Mesothelial cell of epicardium (in vitro differentiated cells): ENCODE results near the gene DMD. TPM values are rescaled to one million over a fixed set of nuclear protein-coding genes. Genes with fewer than 3 reads are reported as not detected.

ENCODE experiments used
- DNase-seq, 2 experiments: peaks; one replicate each; pipeline ENCODE4 v3.0.0; 2021; ENCODE audit warnings: low spot score in 2 of 2; ENCODE audit not compliant: unreplicated experiment in 2 of 2
- H3K27ac Mint-ChIP-seq: 2 replicates; pipeline ENCODE4 v1.8.0; 2021; ENCODE audit warnings: mixed read lengths
- H3K27me3 Mint-ChIP-seq: 2 replicates; pipeline ENCODE4 v1.8.0; 2021; ENCODE audit warnings: low read depth, mixed read lengths
- H3K36me3 Mint-ChIP-seq: 2 replicates; pipeline ENCODE4 v1.8.0; 2021; ENCODE audit warnings: mixed read lengths
- H3K4me1 Mint-ChIP-seq: 2 replicates; pipeline ENCODE4 v1.8.0; 2021; ENCODE audit warnings: mixed read lengths
- H3K4me3 Mint-ChIP-seq: 2 replicates; pipeline ENCODE4 v1.8.0; 2021; ENCODE audit warnings: mild to moderate bottlenecking, moderate library complexity, mixed read lengths
- H3K9me3 Mint-ChIP-seq: 2 replicates; pipeline ENCODE4 v1.8.0; 2021; ENCODE audit warnings: mixed read lengths
- total RNA-seq: library from RNA; stranded (reverse); gene quantifications from 3 replicates; pipeline ENCODE4 v1.2.1, GENCODE V29; 2021
- TF ChIP-seq, protein P1 (sequence below): fragments of 200-600 bp; sonication (generic); IDR thresholded peaks from one replicate; pipeline ENCODE4 v1.5.0; 2021; ENCODE audit warnings: antibody characterized with exemption; ENCODE audit not compliant: unreplicated experiment

Gene DMD
- total RNA-seq, 1 donor from 2014 or later = 79.4 TPM

DNA sequence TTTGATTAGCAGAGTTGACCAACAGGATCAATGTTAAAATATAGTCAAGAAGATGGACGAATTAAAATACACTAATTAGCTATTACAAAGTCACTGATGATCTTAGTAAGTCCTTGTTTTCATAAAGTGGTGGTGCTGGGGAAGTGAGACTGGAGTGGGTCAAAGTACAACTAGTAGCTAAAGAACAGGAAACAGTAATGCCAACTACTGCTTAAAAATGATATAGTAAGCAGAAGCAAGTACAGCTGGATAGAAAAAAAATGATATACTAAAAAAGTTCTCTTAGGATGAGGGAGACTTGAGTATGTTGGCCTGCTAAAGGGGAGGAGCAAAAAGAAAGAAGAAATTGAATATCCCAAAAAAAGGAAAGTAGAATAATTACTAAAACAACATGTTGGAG, 1558.7 kb downstream of the DMD start:
- peaks cover 5% of the 10 kb centered on the region for H3K4me1 Mint-ChIP-seq
- DNase-seq = no peak
- H3K36me3 Mint-ChIP-seq = peaks cover 2% of the 10 kb centered on the region
- peaks cover 52% of the 10 kb centered on the region for H3K9me3 Mint-ChIP-seq
- H3K27ac Mint-ChIP-seq = no peak overlapping the region
- no peak overlapping the region for H3K4me3 Mint-ChIP-seq
- TF ChIP-seq, protein P1, sequence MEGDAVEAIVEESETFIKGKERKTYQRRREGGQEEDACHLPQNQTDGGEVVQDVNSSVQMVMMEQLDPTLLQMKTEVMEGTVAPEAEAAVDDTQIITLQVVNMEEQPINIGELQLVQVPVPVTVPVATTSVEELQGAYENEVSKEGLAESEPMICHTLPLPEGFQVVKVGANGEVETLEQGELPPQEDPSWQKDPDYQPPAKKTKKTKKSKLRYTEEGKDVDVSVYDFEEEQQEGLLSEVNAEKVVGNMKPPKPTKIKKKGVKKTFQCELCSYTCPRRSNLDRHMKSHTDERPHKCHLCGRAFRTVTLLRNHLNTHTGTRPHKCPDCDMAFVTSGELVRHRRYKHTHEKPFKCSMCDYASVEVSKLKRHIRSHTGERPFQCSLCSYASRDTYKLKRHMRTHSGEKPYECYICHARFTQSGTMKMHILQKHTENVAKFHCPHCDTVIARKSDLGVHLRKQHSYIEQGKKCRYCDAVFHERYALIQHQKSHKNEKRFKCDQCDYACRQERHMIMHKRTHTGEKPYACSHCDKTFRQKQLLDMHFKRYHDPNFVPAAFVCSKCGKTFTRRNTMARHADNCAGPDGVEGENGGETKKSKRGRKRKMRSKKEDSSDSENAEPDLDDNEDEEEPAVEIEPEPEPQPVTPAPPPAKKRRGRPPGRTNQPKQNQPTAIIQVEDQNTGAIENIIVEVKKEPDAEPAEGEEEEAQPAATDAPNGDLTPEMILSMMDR = no peak
- no peaks in the 10 kb centered on the region for H3K27me3 Mint-ChIP-seq

DNA sequence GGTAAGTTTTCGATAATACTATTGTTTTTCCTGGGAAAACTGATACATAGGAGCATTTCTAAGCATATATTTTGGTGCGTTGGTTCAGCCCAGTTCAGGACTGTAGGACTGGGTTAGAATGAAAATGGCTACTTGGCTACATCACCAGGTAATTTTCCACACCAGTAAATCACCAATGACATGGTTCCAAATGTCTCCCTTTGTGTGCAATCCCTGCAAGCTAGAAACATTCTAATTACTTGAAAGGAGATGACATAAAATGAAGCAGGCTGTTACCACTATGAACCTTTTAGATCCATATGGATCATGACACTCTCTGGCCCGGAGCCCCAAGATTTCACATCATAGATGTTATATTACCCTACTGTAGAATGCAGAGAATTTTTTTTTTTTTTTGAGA, 1562.1 kb downstream of the DMD start:
- H3K4me1 Mint-ChIP-seq = no peaks in the 10 kb centered on the region
- TF ChIP-seq, protein P1 = no peak
- no peak for DNase-seq
- H3K9me3 Mint-ChIP-seq = peaks cover 42% of the 10 kb centered on the region
- H3K4me3 Mint-ChIP-seq = no peak overlapping the region
- H3K36me3 Mint-ChIP-seq = no peaks in the 10 kb centered on the region
- no peaks in the 10 kb centered on the region for H3K27me3 Mint-ChIP-seq
- no peak overlapping the region for H3K27ac Mint-ChIP-seq

DNA sequence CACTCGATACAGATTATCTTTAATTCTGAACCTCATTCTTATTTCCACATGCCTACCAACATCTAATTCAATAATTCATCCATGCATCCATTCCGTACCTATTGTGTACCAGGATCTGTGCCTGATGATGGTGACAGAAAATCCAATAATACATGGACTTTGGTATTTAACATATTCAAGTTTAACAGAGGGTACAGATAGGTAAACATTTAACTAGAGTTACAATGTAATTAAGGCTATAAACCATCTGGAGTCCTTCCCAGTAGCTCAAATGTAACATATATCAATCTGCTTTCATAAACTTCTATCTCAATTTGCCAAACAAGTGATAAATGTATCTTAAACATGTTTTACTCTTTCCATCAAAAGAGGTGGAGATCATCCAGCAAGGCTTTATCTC, 1578.0 kb downstream of the DMD start:
- Mint-ChIP-seq H3K27me3 (no peaks in the 10 kb centered on the region), H3K9me3 (peaks cover 12% of the 10 kb centered on the region), H3K27ac (no peak overlapping the region), H3K4me1 (peaks cover 15% of the 10 kb centered on the region), H3K4me3 (no peak overlapping the region), H3K36me3 (no peaks in the 10 kb centered on the region)
- no peak for DNase-seq
- TF ChIP-seq, protein P1 = no peak

DNA sequence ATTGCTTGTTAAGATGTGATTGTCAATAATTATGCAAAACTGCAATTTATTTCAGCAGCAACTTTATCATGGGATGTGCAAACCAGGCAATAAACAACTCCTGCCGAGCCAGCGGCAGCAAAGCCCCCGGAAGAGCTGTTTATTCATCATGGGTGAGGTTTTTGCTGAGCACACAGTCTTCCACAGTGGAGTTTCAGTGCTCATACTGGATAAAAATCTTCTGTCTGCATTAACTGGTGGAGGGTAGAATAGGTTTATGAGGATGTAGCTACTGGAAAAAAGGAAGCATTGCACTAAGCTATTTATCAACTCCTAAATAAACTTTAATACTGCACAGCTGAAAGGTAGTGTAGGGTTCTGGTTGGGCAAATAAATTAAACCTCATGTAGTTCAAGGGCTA, 1582.2 kb downstream of the DMD start:
- Mint-ChIP-seq H3K27ac (no peak overlapping the region), H3K9me3 (peaks cover 17% of the 10 kb centered on the region), H3K27me3 (no peaks in the 10 kb centered on the region), H3K4me3 (no peak overlapping the region), H3K4me1 (peaks cover 15% of the 10 kb centered on the region), H3K36me3 (no peaks in the 10 kb centered on the region)
- TF ChIP-seq, protein P1 = no peak
- no peak for DNase-seq

DNA sequence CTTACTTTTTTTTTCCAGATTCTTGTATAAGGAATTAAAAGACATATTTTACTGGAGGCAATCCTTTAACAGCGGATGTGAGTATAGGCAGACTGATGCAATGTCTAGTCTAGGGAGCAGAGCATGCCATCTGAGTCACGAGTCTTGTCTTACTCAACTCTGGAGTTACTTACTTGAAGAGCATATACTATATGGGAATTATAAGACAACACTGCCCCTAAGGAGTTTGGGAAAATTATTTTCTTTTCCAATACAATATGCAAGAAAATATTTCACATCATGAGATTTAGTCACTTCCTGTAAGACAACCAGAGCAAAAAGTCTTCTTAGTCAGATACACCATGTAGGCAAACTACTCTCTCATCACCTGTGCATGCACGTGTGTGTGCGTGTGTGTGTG, 1602.2 kb downstream of the DMD start:
- DNase-seq = no peak
- Mint-ChIP-seq H3K36me3 (peaks cover 2% of the 10 kb centered on the region), H3K4me1 (peaks cover 4% of the 10 kb centered on the region), H3K27ac (no peak overlapping the region), H3K27me3 (no peaks in the 10 kb centered on the region), H3K4me3 (no peak overlapping the region), H3K9me3 (peaks cover 37% of the 10 kb centered on the region)
- TF ChIP-seq, protein P1 = no peak

DNA sequence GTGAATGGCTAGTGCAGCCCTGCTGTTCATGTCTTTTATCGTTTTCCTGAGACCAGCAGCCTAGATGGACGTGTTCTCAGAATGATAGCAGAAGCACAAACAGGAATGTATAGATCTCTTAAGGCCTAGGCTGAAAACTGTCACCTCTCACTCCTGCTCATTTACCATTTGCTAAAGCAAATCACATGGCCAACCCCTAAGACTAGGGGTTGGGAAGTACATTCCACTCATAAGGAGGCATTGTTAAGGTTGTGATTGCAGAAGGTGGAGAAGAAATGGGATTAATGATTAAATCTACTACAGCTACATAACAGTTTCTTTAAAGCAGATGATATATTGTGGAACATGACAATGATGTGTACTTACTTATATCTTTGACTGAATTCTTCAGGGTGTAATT, 1602.7 kb downstream of the DMD start:
- no peak for DNase-seq
- no peaks in the 10 kb centered on the region for H3K27me3 Mint-ChIP-seq
- H3K36me3 Mint-ChIP-seq = peaks cover 2% of the 10 kb centered on the region
- H3K4me3 Mint-ChIP-seq = no peak overlapping the region
- no peak overlapping the region for H3K27ac Mint-ChIP-seq
- peaks cover 8% of the 10 kb centered on the region for H3K4me1 Mint-ChIP-seq
- H3K9me3 Mint-ChIP-seq = peaks cover 42% of the 10 kb centered on the region
- TF ChIP-seq, protein P1 = no peak
